Measurements from ENCODE around the gene POLE3. TPM values are rescaled to one million over a fixed set of nuclear protein-coding genes. Genes with fewer than 3 reads are reported as not detected.

The POLE3 gene
- total and polyA plus RNA-seq, 2 donors (not counting 3 experiments of a cell fraction or from before 2014, with no cell fraction given): 53.8 to 68.6 TPM

- DNase-seq (ENCODE audit: low read depth, low spot score) (no peak), FAIRE-seq (no peak)
- ChIA-PET CTCF (interaction anchor here (1.4 to 1.8 kb wide), 2 partner anchors 19 to 26 kb away, joined by 4 to 9 read pairs; partner anchors contain the start of gene ALAD), POLR2A (no interaction called here)
- H3K9ac ChIP-seq (replicated peaks; ENCODE audit: extremely low read depth, insufficient read depth, low read length): no peak overlapping the region
- H3K9me1 ChIP-seq (replicated peaks; ENCODE audit: control insufficient read depth, extremely low read depth, insufficient read depth, low read length): no peaks in the 10 kb centered on the region
- no peak overlapping the region for H3K4me2 ChIP-seq (ENCODE audit: insufficient read depth, low read length)
- H2AFZ ChIP-seq (ENCODE audit: low read depth, low read length): no peak overlapping the region
- no peaks in the 10 kb centered on the region for H3K79me2 ChIP-seq (ENCODE audit: control insufficient read depth, insufficient read depth, low read length)
- H3K27ac ChIP-seq (ENCODE audit: insufficient read depth, low read depth, low read length): no peak overlapping the region
- peaks cover 13% of the 10 kb centered on the region for H3K4me1 ChIP-seq (ENCODE audit: control insufficient read depth, extremely low read depth, insufficient read depth, low read length)
- intact Hi-C loops (cut with micrococcal nuclease): no loop called here
- H4K20me1 ChIP-seq (replicated peaks; ENCODE audit: control insufficient read depth, extremely low read depth, insufficient read depth, low read length): no peaks in the 10 kb centered on the region
- TF ChIP-seq, protein P1, sequence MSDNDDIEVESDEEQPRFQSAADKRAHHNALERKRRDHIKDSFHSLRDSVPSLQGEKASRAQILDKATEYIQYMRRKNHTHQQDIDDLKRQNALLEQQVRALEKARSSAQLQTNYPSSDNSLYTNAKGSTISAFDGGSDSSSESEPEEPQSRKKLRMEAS (IDR thresholded peaks at IDR 0.05; ENCODE audit: insufficient read depth, insufficient read length): no peak
- TF ChIP-seq FOS (IDR thresholded peaks at IDR 0.05; ENCODE audit: borderline replicate concordance, insufficient read depth, low read length) (no peak), POLR2AphosphoS5 (IDR thresholded peaks at IDR 0.05; ENCODE audit: insufficient read depth, low read depth, low read length) (no peak)
- no peak overlapping the region for H3K4me3 ChIP-seq (replicated peaks in 1 of 3; ENCODE audit: insufficient read depth in 1 of 3, low read depth in 1 of 3, low read length in 3 of 3)
- peaks cover 0 to 2% of the 10 kb centered on the region in 2 experiments for H3K27me3 ChIP-seq (ENCODE audit: control insufficient read depth in 2 of 2, insufficient read depth in 2 of 2, low read length in 2 of 2)
- no peaks in the 10 kb centered on the region for H3K9me3 ChIP-seq (replicated peaks; ENCODE audit: control insufficient read depth, insufficient read depth, low read length)
- dilution Hi-C loops (cut with MboI; ENCODE audit: extremely low pct_ligation_motif_present, low sequenced_read_pairs): no loop called here
- H3K36me3 ChIP-seq (ENCODE audit: control insufficient read depth in 2 of 2, extremely low read depth in 1 of 2, insufficient read depth in 2 of 2, low read length in 2 of 2): no peaks in the 10 kb centered on the region
- BruUV-seq (replicated peaks): no TSS peak
Measured at GRCh38 chr9:113426701-113427100, 16.2 kb upstream of the POLE3 start.

DNA sequence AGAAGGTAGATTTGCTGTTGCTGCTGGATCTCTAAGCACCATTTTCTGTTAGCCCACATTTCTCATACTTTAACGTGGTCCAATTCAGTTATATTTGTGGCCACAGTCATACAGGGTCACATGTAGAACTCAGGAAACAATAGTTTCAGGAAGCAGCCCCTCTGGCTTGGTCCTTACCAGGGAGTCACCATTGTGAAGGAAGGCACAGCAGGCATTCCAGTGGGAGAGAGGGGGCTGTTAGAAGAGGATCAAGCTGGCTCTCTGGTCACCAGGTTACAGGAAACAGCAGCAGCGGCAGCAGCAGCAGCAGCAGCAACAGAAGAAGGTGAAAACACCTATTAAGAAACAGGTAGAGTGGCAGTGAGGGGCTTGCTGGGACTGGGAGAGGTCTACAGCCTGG is 14.6 kb upstream of the POLE3 start:
- no peaks in the 10 kb centered on the region for H4K20me1 ChIP-seq (replicated peaks; ENCODE audit: control insufficient read depth, extremely low read depth, insufficient read depth, low read length)
- no peaks in the 10 kb centered on the region for H3K9me1 ChIP-seq (replicated peaks; ENCODE audit: control insufficient read depth, extremely low read depth, insufficient read depth, low read length)
- H3K36me3 ChIP-seq (ENCODE audit: control insufficient read depth in 2 of 2, extremely low read depth in 1 of 2, insufficient read depth in 2 of 2, low read length in 2 of 2): no peaks in the 10 kb centered on the region
- peaks cover 0 to 2% of the 10 kb centered on the region in 2 experiments for H3K27me3 ChIP-seq (ENCODE audit: control insufficient read depth in 2 of 2, insufficient read depth in 2 of 2, low read length in 2 of 2)
- FAIRE-seq (peak; percentile 15), DNase-seq (ENCODE audit: low read depth, low spot score) (peak; percentile 18)
- no peak overlapping the region for H3K4me3 ChIP-seq (replicated peaks in 1 of 3; ENCODE audit: insufficient read depth in 1 of 3, low read depth in 1 of 3, low read length in 3 of 3)
- intact Hi-C loops (cut with micrococcal nuclease) (no loop called here), dilution Hi-C loops (cut with MboI; ENCODE audit: extremely low pct_ligation_motif_present, low sequenced_read_pairs) (no loop called here)
- no peak overlapping the region for H3K9ac ChIP-seq (replicated peaks; ENCODE audit: extremely low read depth, insufficient read depth, low read length)
- no peaks in the 10 kb centered on the region for H3K9me3 ChIP-seq (replicated peaks; ENCODE audit: control insufficient read depth, insufficient read depth, low read length)
- ChIA-PET CTCF (interaction anchor here (1.8 kb wide), 2 partner anchors 12 to 21 kb away, joined by 4 read pairs; no protein-coding TSS in a partner anchor), POLR2A (no interaction called here)
- H3K27ac ChIP-seq (ENCODE audit: insufficient read depth, low read depth, low read length): no peak overlapping the region
- H3K4me2 ChIP-seq (ENCODE audit: insufficient read depth, low read length): no peak overlapping the region
- no peak overlapping the region for H2AFZ ChIP-seq (ENCODE audit: low read depth, low read length)
- H3K79me2 ChIP-seq (ENCODE audit: control insufficient read depth, insufficient read depth, low read length): no peaks in the 10 kb centered on the region
- no TSS peak for BruUV-seq (replicated peaks)
- no peaks in the 10 kb centered on the region for H3K4me1 ChIP-seq (ENCODE audit: control insufficient read depth, extremely low read depth, insufficient read depth, low read length)
- TF ChIP-seq POLR2AphosphoS5 (IDR thresholded peaks at IDR 0.05; ENCODE audit: insufficient read depth, low read depth, low read length): no peak
- TF ChIP-seq POLR2A (IDR thresholded peaks at IDR 0.05; ENCODE audit: low read depth, low read length): no peak
- no peak for TF ChIP-seq EZH2 (IDR thresholded peaks at IDR 0.05; ENCODE audit: borderline replicate concordance, low read depth, low read length, severe bottlenecking)
- TF ChIP-seq, protein P1 (IDR thresholded peaks at IDR 0.05; ENCODE audit: insufficient read depth, insufficient read length): no peak
- no peak for TF ChIP-seq FOS (IDR thresholded peaks at IDR 0.05; ENCODE audit: borderline replicate concordance, insufficient read depth, low read length)
- no peak for TF ChIP-seq GATA2 (IDR thresholded peaks at IDR 0.05; ENCODE audit: insufficient read depth, insufficient read length, low read depth, low read length)
- TF ChIP-seq MYC (IDR thresholded peaks at IDR 0.05; ENCODE audit: low read depth, low read length): no peak
- TF ChIP-seq, protein P2, sequence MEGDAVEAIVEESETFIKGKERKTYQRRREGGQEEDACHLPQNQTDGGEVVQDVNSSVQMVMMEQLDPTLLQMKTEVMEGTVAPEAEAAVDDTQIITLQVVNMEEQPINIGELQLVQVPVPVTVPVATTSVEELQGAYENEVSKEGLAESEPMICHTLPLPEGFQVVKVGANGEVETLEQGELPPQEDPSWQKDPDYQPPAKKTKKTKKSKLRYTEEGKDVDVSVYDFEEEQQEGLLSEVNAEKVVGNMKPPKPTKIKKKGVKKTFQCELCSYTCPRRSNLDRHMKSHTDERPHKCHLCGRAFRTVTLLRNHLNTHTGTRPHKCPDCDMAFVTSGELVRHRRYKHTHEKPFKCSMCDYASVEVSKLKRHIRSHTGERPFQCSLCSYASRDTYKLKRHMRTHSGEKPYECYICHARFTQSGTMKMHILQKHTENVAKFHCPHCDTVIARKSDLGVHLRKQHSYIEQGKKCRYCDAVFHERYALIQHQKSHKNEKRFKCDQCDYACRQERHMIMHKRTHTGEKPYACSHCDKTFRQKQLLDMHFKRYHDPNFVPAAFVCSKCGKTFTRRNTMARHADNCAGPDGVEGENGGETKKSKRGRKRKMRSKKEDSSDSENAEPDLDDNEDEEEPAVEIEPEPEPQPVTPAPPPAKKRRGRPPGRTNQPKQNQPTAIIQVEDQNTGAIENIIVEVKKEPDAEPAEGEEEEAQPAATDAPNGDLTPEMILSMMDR (IDR thresholded peaks at IDR 0.05; ENCODE audit: extremely low read depth in 1 of 2, insufficient read depth in 1 of 2, low read depth in 1 of 2, low read length in 2 of 2): no peak
- no peak for TF ChIP-seq JUN (IDR thresholded peaks at IDR 0.05; ENCODE audit: borderline replicate concordance, insufficient read depth, insufficient read length, low read depth)
